CD14-positive monocyte (primary cell): ENCODE data around the gene MAPK8IP1. TPM values are rescaled to one million over a fixed set of nuclear protein-coding genes. Genes with fewer than 3 reads are reported as not detected.
A peak's percentile ranks its signal among the peaks of the same experiment; 100 is the strongest.

Source experiments
- DNase-seq, 3 donors: peaks; one replicate each; pipeline ENCODE4 v3.0.0-alpha.2; 2011 to 2022
- H2AFZ ChIP-seq: 2 replicates; pipeline ENCODE4 v1.6.0; 2012; ENCODE audit warnings: mild to moderate bottlenecking, low read depth, low read length, inconsistent platforms; ENCODE audit not compliant: insufficient read depth, poor library complexity, severe bottlenecking
- H3K27ac ChIP-seq, 2 donors: 1 replicate in 1 of 2; 2 replicates in 1 of 2; pipeline ENCODE4 v1.5.1; 2012 to 2013; ENCODE audit warnings: low read length in 2 of 2, control low read depth in 1 of 2, inconsistent platforms in 1 of 2, low read depth in 1 of 2, mild to moderate bottlenecking in 1 of 2
- H3K27me3 ChIP-seq, 2 donors: one replicate each; pipeline versions ENCODE4 v1.6.0 to v1.6.1; 2011 to 2013; ENCODE audit warnings: low read length in 2 of 2; ENCODE audit not compliant: control insufficient read depth in 2 of 2, insufficient read depth in 2 of 2
- H3K36me3 ChIP-seq, 2 donors: replicated peaks in 1 of 2; 1 replicate in 1 of 2; 2 replicates in 1 of 2; pipeline versions ENCODE4 v1.5.1 to v1.6.1; 2012 to 2013; ENCODE audit warnings: low read length in 2 of 2, control low read depth in 1 of 2, inconsistent platforms in 1 of 2, mild to moderate bottlenecking in 1 of 2; ENCODE audit not compliant: insufficient read depth in 2 of 2, control insufficient read depth in 1 of 2
- H3K4me1 ChIP-seq, 2 donors: 1 replicate in 1 of 2; 2 replicates in 1 of 2; pipeline versions ENCODE4 v1.5.1 to v1.6.1; 2012 to 2013; ENCODE audit warnings: low read length in 2 of 2, control low read depth in 1 of 2, inconsistent platforms in 1 of 2, mild to moderate bottlenecking in 1 of 2, moderate library complexity in 1 of 2; ENCODE audit not compliant: insufficient read depth in 2 of 2, control insufficient read depth in 1 of 2
- H3K4me2 ChIP-seq: replicated peaks from 2 replicates; pipeline ENCODE3; 2012; ENCODE audit warnings: low read length, moderate library complexity, mild to moderate bottlenecking; ENCODE audit not compliant: poor library complexity, severe bottlenecking; ENCODE audit errors: extremely low read depth
- H3K4me3 ChIP-seq, 3 experiments: fragments of 200-600 bp in 1 of 3; sonication (generic) in 1 of 3; replicated peaks in 1 of 3; 1 replicate in 2 of 3; 2 replicates in 1 of 3; pipeline ENCODE4 v1.5.1; 2011 to 2013; ENCODE audit warnings: low read length in 3 of 3, mild to moderate bottlenecking in 3 of 3, control low read depth in 2 of 3, low read depth in 2 of 3, inconsistent platforms in 1 of 3, moderate library complexity in 1 of 3
- H3K79me2 ChIP-seq: 2 replicates; pipeline ENCODE4 v1.6.0; 2012; ENCODE audit warnings: mild to moderate bottlenecking, control low read depth, inconsistent platforms, low read length, moderate library complexity; ENCODE audit not compliant: insufficient read depth
- H3K9ac ChIP-seq: 2 replicates; pipeline ENCODE4 v1.6.0; 2017; ENCODE audit warnings: low read length, mild to moderate bottlenecking; ENCODE audit not compliant: insufficient read depth, poor library complexity, severe bottlenecking
- H3K9me3 ChIP-seq, 2 donors: replicated peaks in 1 of 2; 1 replicate in 1 of 2; 2 replicates in 1 of 2; pipeline versions ENCODE4 v1.5.1 to v1.6.1; 2012 to 2013; ENCODE audit warnings: low read length in 2 of 2, control low read depth in 1 of 2; ENCODE audit not compliant: control insufficient read depth in 1 of 2, insufficient read depth in 1 of 2
- H4K20me1 ChIP-seq: 2 replicates; pipeline ENCODE4 v1.6.0; 2012; ENCODE audit warnings: mild to moderate bottlenecking, low read length, control low read depth, moderate library complexity; ENCODE audit not compliant: insufficient read depth
- H3K27ac Mint-ChIP-seq, 7 donors: one replicate each; pipeline ENCODE4 v1.8.0; 2020; ENCODE audit warnings: mild to moderate bottlenecking in 7 of 7, mixed read lengths in 7 of 7, moderate library complexity in 6 of 7, inconsistent platforms in 2 of 7
- H3K27me3 Mint-ChIP-seq, 3 donors: one replicate each; pipeline ENCODE4 v1.8.0; 2021 to 2022; ENCODE audit warnings: low read depth in 3 of 3, mild to moderate bottlenecking in 3 of 3, mixed read lengths in 3 of 3, moderate library complexity in 3 of 3, inconsistent platforms in 1 of 3
- H3K36me3 Mint-ChIP-seq, 2 donors: one replicate each; pipeline ENCODE4 v1.8.0; 2020; ENCODE audit warnings: mixed read lengths in 2 of 2, inconsistent platforms in 1 of 2, mild to moderate bottlenecking in 1 of 2
- H3K4me1 Mint-ChIP-seq: one replicate; pipeline ENCODE4 v1.8.0; 2020; ENCODE audit warnings: mild to moderate bottlenecking, mixed read lengths
- H3K4me3 Mint-ChIP-seq, 2 donors: one replicate each; pipeline ENCODE4 v1.8.0; 2020; ENCODE audit warnings: mild to moderate bottlenecking in 2 of 2, mixed read lengths in 2 of 2, moderate library complexity in 1 of 2
- H3K9me3 Mint-ChIP-seq, 7 donors: one replicate each; pipeline ENCODE4 v1.8.0; 2020 to 2022; ENCODE audit warnings: mixed read lengths in 7 of 7, mild to moderate bottlenecking in 6 of 7, moderate library complexity in 6 of 7, inconsistent platforms in 2 of 7
- CTCF ChIP-seq: fragments of 200-600 bp; IDR thresholded peaks from one replicate; pipeline ENCODE4 v1.8.0; 2022; ENCODE audit warnings: antibody characterized with exemption, mild to moderate bottlenecking
- whole genome bisulfite sequencing: methylation state at CpG from one replicate; pipeline ENCODE4 v1.1.5; 2013; ENCODE audit warnings: missing lambda C conversion rate; ENCODE audit not compliant: insufficient coverage; 5-methylcytosine and 5-hydroxymethylcytosine counted together
- intact Hi-C, 2 donors: fragments of 100-400 bp; cut with micrococcal nuclease; formaldehyde crosslinking; loops; one replicate each; pipeline versions ENCODE4 v1.15.0 to v1.15.1; 2023
- polyA plus RNA-seq, 3 donors: library from polyadenylated mRNA; depleted of rRNA in 1 of 3; unstranded in 2 of 3; stranded (reverse) in 1 of 3; fragments of 300-500 nt in 2 of 3; fragments of >200 nt in 1 of 3; fragmentation: Illumina TruSeq in 2 of 3; gene quantifications; 1 replicate in 2 of 3; 2 replicates in 1 of 3; pipeline ENCODE4 v1.2.3, GENCODE V29; 2012 to 2021

Gene MAPK8IP1
- polyA plus RNA-seq, 3 donors: 0.93 TPM; not detected in 2

- H3K4me3 ChIP-seq: no peak overlapping the region
- Mint-ChIP-seq H3K9me3 (peaks cover 0 to 11% (median 5%) of the 10 kb centered on the region in 7 donors), H3K27ac (no peak overlapping the region), H3K27me3 (peaks cover 39 to 67% (median 45%) of the 10 kb centered on the region in 3 donors), H3K4me3 (no peak overlapping the region), H3K36me3 (peaks cover 3 to 4% of the 10 kb centered on the region in 2 donors), H3K4me1 (peaks cover 10% of the 10 kb centered on the region)
- WGBS: 94% methylated on average over 49 of the region's 56 CpGs
- no peak overlapping the region for H3K4me2 ChIP-seq
- H3K27me3 ChIP-seq: peaks cover 21 to 38% of the 10 kb centered on the region in 2 donors
- DNase-seq: no peak
- no peaks in the 10 kb centered on the region for H3K36me3 ChIP-seq
- no peak overlapping the region for H2AFZ ChIP-seq
- H3K79me2 ChIP-seq: no peaks in the 10 kb centered on the region
- no peaks in the 10 kb centered on the region for H4K20me1 ChIP-seq
- peaks cover 11 to 15% of the 10 kb centered on the region in 2 donors for H3K4me1 ChIP-seq
- H3K9ac ChIP-seq: no peak overlapping the region
- intact Hi-C loops: no loop called here
- TF ChIP-seq CTCF: no peak
- no peak overlapping the region for H3K27ac ChIP-seq
- H3K9me3 ChIP-seq: peaks cover 4 to 23% of the 10 kb centered on the region in 2 donors
Observed at GRCh38 chr11:45902452-45903380, 17.3 kb downstream of the MAPK8IP1 start.

- H3K36me3 ChIP-seq: peaks cover 5 to 6% of the 10 kb centered on the region in 2 donors
- intact Hi-C loops: no loop called here
- peaks cover 12% of the 10 kb centered on the region for H4K20me1 ChIP-seq
- H2AFZ ChIP-seq: no peak overlapping the region
- peaks cover 0 to 13% of the 10 kb centered on the region in 2 donors for H3K9me3 ChIP-seq
- WGBS: 87% methylated on average over 10 of the region's 15 CpGs
- DNase-seq: no peak
- H3K27ac ChIP-seq: no peak overlapping the region
- Mint-ChIP-seq H3K27me3 (peaks cover 22 to 50% (median 29%) of the 10 kb centered on the region in 3 donors), H3K4me1 (peaks cover 8% of the 10 kb centered on the region), H3K27ac (peak overlapping the region in 3 of 7 donors; percentile 17 to 84 (median 62)), H3K9me3 (peaks cover 0 to 7% (median 4%) of the 10 kb centered on the region in 7 donors), H3K36me3 (peaks cover 6 to 9% of the 10 kb centered on the region in 2 donors), H3K4me3 (no peak overlapping the region)
- H3K79me2 ChIP-seq: no peaks in the 10 kb centered on the region
- H3K4me3 ChIP-seq: no peak overlapping the region
- no peak overlapping the region for H3K4me2 ChIP-seq
- H3K27me3 ChIP-seq: peaks cover 10 to 21% of the 10 kb centered on the region in 2 donors
- H3K4me1 ChIP-seq: peaks cover 7 to 10% of the 10 kb centered on the region in 2 donors
- TF ChIP-seq CTCF: no peak
- no peak overlapping the region for H3K9ac ChIP-seq
Observed at GRCh38 chr11:45904309-45904915, 19.0 kb downstream of the MAPK8IP1 start.
